H9 (cell line): Measurements from ENCODE around the gene FXYD6. TPM values are rescaled to one million over a fixed set of nuclear protein-coding genes. Genes with fewer than 3 reads are reported as not detected.

Experiments used
- DNase-seq: peaks from one replicate; pipeline ENCODE4 v3.0.0-alpha.2; 2017
- H2AFZ ChIP-seq: one replicate; pipeline ENCODE4 v1.6.1; 2013; ENCODE audit warnings: mild to moderate bottlenecking, low read length, control low read depth, moderate library complexity
- H2AK5ac ChIP-seq: 2 replicates; pipeline ENCODE4 v1.6.1; 2013; ENCODE audit warnings: low read length, control low read depth, mixed read lengths; ENCODE audit not compliant: insufficient read length
- H2BK120ac ChIP-seq: one replicate; pipeline ENCODE4 v1.6.1; 2013; ENCODE audit warnings: low read depth, mild to moderate bottlenecking, low read length, control low read depth, inconsistent platforms; ENCODE audit not compliant: poor library complexity, severe bottlenecking
- H2BK12ac ChIP-seq: 2 replicates; pipeline ENCODE4 v1.6.1; 2013; ENCODE audit warnings: low read length, control low read depth, mixed read lengths, low read depth; ENCODE audit not compliant: insufficient read length
- H2BK15ac ChIP-seq: 2 replicates; pipeline ENCODE4 v1.6.1; 2013; ENCODE audit warnings: low read depth, low read length, control low read depth
- H2BK20ac ChIP-seq: one replicate; pipeline ENCODE4 v1.6.1; 2013; ENCODE audit warnings: low read depth, mild to moderate bottlenecking, low read length, control low read depth, inconsistent platforms; ENCODE audit not compliant: poor library complexity, severe bottlenecking
- H2BK5ac ChIP-seq: 2 replicates; pipeline ENCODE4 v1.6.1; 2013; ENCODE audit warnings: low read length, control low read depth, mixed read lengths; ENCODE audit not compliant: insufficient read length
- H3K14ac ChIP-seq: 2 replicates; pipeline ENCODE4 v1.6.1; 2013; ENCODE audit warnings: low read length, control low read depth; ENCODE audit not compliant: insufficient read depth
- H3K18ac ChIP-seq: 2 replicates; pipeline ENCODE4 v1.6.1; 2013; ENCODE audit warnings: low read depth, mild to moderate bottlenecking, mixed read lengths, low read length, control low read depth; ENCODE audit not compliant: insufficient read length
- H3K23ac ChIP-seq: 2 replicates; pipeline ENCODE4 v1.6.1; 2013; ENCODE audit warnings: low read length, control low read depth, mixed read lengths, low read depth; ENCODE audit not compliant: insufficient read length
- H3K23me2 ChIP-seq: 2 replicates; pipeline ENCODE4 v1.6.1; 2013; ENCODE audit warnings: low read depth, mild to moderate bottlenecking, mixed read lengths, low read length, control low read depth; ENCODE audit not compliant: insufficient read length, poor library complexity, severe bottlenecking
- H3K27ac ChIP-seq: 2 replicates; pipeline ENCODE4 v1.5.1; 2013; ENCODE audit warnings: low read length, control low read depth, mixed read lengths, low read depth; ENCODE audit not compliant: insufficient read length
- H3K27me3 ChIP-seq: 2 replicates; pipeline ENCODE4 v1.6.1; 2013; ENCODE audit warnings: low read length, control low read depth, inconsistent platforms; ENCODE audit not compliant: insufficient read depth
- H3K4ac ChIP-seq: 2 replicates; pipeline ENCODE4 v1.6.1; 2013; ENCODE audit warnings: low read depth, mild to moderate bottlenecking, control low read depth, inconsistent platforms, low read length, moderate library complexity
- H3K4me1 ChIP-seq: 2 replicates; pipeline ENCODE4 v1.6.1; 2013; ENCODE audit warnings: low read length, control low read depth, inconsistent platforms; ENCODE audit not compliant: insufficient read depth
- H3K4me2 ChIP-seq: 2 replicates; pipeline ENCODE4 v1.6.1; 2013; ENCODE audit warnings: low read length, control low read depth, mixed read lengths; ENCODE audit not compliant: insufficient read length, insufficient read depth
- H3K56ac ChIP-seq: 2 replicates; pipeline ENCODE4 v1.6.1; 2013; ENCODE audit warnings: low read depth, mild to moderate bottlenecking, mixed read lengths, low read length, control low read depth; ENCODE audit not compliant: insufficient read length
- H3K79me1 ChIP-seq: 2 replicates; pipeline ENCODE4 v1.6.1; 2013; ENCODE audit warnings: low read depth, mild to moderate bottlenecking, moderate library complexity, low read length, control low read depth, inconsistent platforms; ENCODE audit not compliant: insufficient read depth, poor library complexity, severe bottlenecking
- H3K79me2 ChIP-seq: 2 replicates; pipeline ENCODE4 v1.6.1; 2013; ENCODE audit warnings: low read length, control low read depth, inconsistent platforms; ENCODE audit not compliant: insufficient read depth
- H3K9ac ChIP-seq: 2 replicates; pipeline ENCODE4 v1.6.1; 2013; ENCODE audit warnings: low read length, control low read depth, mixed read lengths; ENCODE audit not compliant: insufficient read length; ENCODE audit errors: extremely low read depth
- H3K9me3 ChIP-seq: one replicate; pipeline ENCODE4 v1.6.1; 2013; ENCODE audit warnings: low read depth, low read length, inconsistent platforms; ENCODE audit not compliant: control insufficient read depth
- H3T11ph ChIP-seq: one replicate; pipeline ENCODE4 v1.6.1; 2013; ENCODE audit warnings: mild to moderate bottlenecking, low read length, control low read depth, inconsistent platforms
- H4K20me1 ChIP-seq: one replicate; pipeline ENCODE4 v1.6.1; 2013; ENCODE audit not compliant: control insufficient read depth, insufficient read length, insufficient read depth
- H4K5ac ChIP-seq: 2 replicates; pipeline ENCODE4 v1.6.1; 2013; ENCODE audit warnings: low read depth, mild to moderate bottlenecking, mixed read lengths, low read length, control low read depth; ENCODE audit not compliant: insufficient read length
- H4K8ac ChIP-seq: replicated peaks from 2 replicates; pipeline ENCODE4 v1.6.1; 2013; ENCODE audit warnings: low read length, control low read depth, mixed read lengths, low read depth; ENCODE audit not compliant: insufficient read length
- H4K91ac ChIP-seq: 2 replicates; pipeline ENCODE4 v1.6.1; 2013; ENCODE audit warnings: low read depth, mild to moderate bottlenecking, moderate library complexity, mixed read lengths, low read length, control low read depth; ENCODE audit not compliant: insufficient read length
- H3K27ac Mint-ChIP-seq, 3 experiments: 2 replicates in 2 of 3; 3 replicates in 1 of 3; pipeline ENCODE4 v1.8.0; 2020 to 2021; ENCODE audit warnings: mixed read lengths in 3 of 3, mild to moderate bottlenecking in 1 of 3, moderate library complexity in 1 of 3
- H3K27me3 Mint-ChIP-seq: 2 replicates; pipeline ENCODE4 v1.8.0; 2021; ENCODE audit warnings: low read depth, mild to moderate bottlenecking, moderate library complexity, mixed read lengths
- H3K36me3 Mint-ChIP-seq, 3 experiments: 2 replicates in 2 of 3; 3 replicates in 1 of 3; pipeline ENCODE4 v1.8.0; 2020 to 2021; ENCODE audit warnings: low read depth in 3 of 3, mixed read lengths in 3 of 3; ENCODE audit not compliant: insufficient read depth in 1 of 3
- H3K4me1 Mint-ChIP-seq, 2 experiments: 2 replicates each; pipeline ENCODE4 v1.8.0; 2020; ENCODE audit warnings: mixed read lengths in 2 of 2
- H3K4me3 Mint-ChIP-seq, 2 experiments: 2 replicates in 1 of 2; 3 replicates in 1 of 2; pipeline ENCODE4 v1.8.0; 2020 to 2021; ENCODE audit warnings: mild to moderate bottlenecking in 2 of 2, mixed read lengths in 2 of 2, moderate library complexity in 1 of 2
- H3K9me3 Mint-ChIP-seq, 2 experiments: 2 replicates in 1 of 2; 3 replicates in 1 of 2; pipeline ENCODE4 v1.8.0; 2020; ENCODE audit warnings: mild to moderate bottlenecking in 2 of 2, mixed read lengths in 2 of 2, moderate library complexity in 1 of 2
- CTCF ChIP-seq: fragments of 200-600 bp; sonication (generic); conservative IDR thresholded peaks from 3 replicates; pipeline ENCODE4 v1.8.0; 2021; ENCODE audit warnings: antibody characterized with exemption, mild to moderate bottlenecking
- WGBS: extraction: QIAGEN DNeasy Blood & Tissue Kit; methylation state at CpG from one replicate; pipeline ENCODE4 v1.1.7; 2013; ENCODE audit warnings: missing lambda C conversion rate, low lambda C conversion rate, mixed read lengths; ENCODE audit not compliant: insufficient read length; ENCODE audit errors: extremely low coverage; 5-methylcytosine and 5-hydroxymethylcytosine counted together
- total RNA-seq: library from RNA; stranded (reverse); gene quantifications from 2 replicates; pipeline ENCODE4 v1.2.1, GENCODE V29; 2021

The FXYD6 gene
- total RNA-seq, 1 experiment from 2014 or later: 18.3 TPM

GRCh38 chr11:117860139-117860538 is 16.3 kb downstream of the FXYD6 start:
- no peaks in the 10 kb centered on the region for H3K36me3 Mint-ChIP-seq
- WGBS: no CpG with 5 or more reads among the region's 6 CpGs
- no peaks in the 10 kb centered on the region for H3K23me2 ChIP-seq
- DNase-seq: no peak
- no peaks in the 10 kb centered on the region for H4K20me1 ChIP-seq
- H3K27ac ChIP-seq: no peak overlapping the region
- H3K4me1 ChIP-seq: peaks cover 3% of the 10 kb centered on the region; the same call in 1 of the 2 replicates
- H3K79me1 ChIP-seq: no peaks in the 10 kb centered on the region
- H4K91ac ChIP-seq: no peak overlapping the region
- H2BK15ac ChIP-seq: no peak overlapping the region
- no peak overlapping the region for H2AK5ac ChIP-seq
- no peaks in the 10 kb centered on the region for H3K27me3 ChIP-seq
- no peak overlapping the region for H3K9ac ChIP-seq
- no peak overlapping the region for H2BK5ac ChIP-seq
- no peak overlapping the region for H4K8ac ChIP-seq
- H3K9me3 Mint-ChIP-seq: no peaks in the 10 kb centered on the region
- peaks cover 24 to 42% of the 10 kb centered on the region in 2 experiments for H3K4me1 Mint-ChIP-seq
- no peak overlapping the region for H3K4me3 Mint-ChIP-seq
- H3K27me3 Mint-ChIP-seq: no peaks in the 10 kb centered on the region; the same call in 1 of the 2 replicates
- H3K27ac Mint-ChIP-seq: no peak overlapping the region
- H4K5ac ChIP-seq: no peak overlapping the region
- no peak overlapping the region for H2BK12ac ChIP-seq
- H3K14ac ChIP-seq: no peak overlapping the region
- no peak overlapping the region for H3K4ac ChIP-seq
- no peaks in the 10 kb centered on the region for H3K79me2 ChIP-seq
- no peak overlapping the region for H3K56ac ChIP-seq
- TF ChIP-seq CTCF: no peak
- no peak overlapping the region for H3T11ph ChIP-seq
- H3K9me3 ChIP-seq: no peaks in the 10 kb centered on the region
- no peak overlapping the region for H2BK120ac ChIP-seq
- no peak overlapping the region for H3K4me2 ChIP-seq
- no peak overlapping the region for H2AFZ ChIP-seq
- H3K23ac ChIP-seq: no peak overlapping the region
- no peak overlapping the region for H3K18ac ChIP-seq
- H2BK20ac ChIP-seq: no peak overlapping the region
